ENCODE results near the gene A2M.

The A2M gene

GRCh38 chr12:9071518-9071917, 44.2 kb downstream of the A2M start:
- DNase-seq, result no peak

DNA sequence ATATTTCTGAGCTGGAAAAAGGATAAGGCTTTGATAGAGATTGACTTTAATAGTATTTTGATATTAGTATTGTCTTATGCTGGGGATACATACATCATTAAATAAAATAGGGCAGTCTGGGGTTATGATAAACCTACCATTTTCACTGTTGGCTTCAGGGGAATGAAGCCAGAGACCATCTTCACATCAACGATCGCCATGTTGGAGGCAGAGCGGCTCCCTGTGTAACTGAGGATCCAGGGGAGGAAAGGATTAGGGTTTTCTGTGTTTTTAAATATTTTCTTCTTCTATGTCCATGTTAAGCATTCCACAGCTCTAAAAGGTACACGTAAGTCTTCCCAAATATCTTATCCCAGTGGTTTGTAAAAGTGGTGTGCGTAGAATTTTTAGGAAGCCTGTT, 45.4 kb downstream of the A2M start:
- no peak for DNase-seq

GRCh38 chr12:9068600-9068999, 47.1 kb downstream of the A2M start:
- no peak for DNase-seq

- DNase-seq, result no peak
These were observed 47.6 kb downstream of the A2M start for GRCh38 chr12:9068086-9068485.

DNA sequence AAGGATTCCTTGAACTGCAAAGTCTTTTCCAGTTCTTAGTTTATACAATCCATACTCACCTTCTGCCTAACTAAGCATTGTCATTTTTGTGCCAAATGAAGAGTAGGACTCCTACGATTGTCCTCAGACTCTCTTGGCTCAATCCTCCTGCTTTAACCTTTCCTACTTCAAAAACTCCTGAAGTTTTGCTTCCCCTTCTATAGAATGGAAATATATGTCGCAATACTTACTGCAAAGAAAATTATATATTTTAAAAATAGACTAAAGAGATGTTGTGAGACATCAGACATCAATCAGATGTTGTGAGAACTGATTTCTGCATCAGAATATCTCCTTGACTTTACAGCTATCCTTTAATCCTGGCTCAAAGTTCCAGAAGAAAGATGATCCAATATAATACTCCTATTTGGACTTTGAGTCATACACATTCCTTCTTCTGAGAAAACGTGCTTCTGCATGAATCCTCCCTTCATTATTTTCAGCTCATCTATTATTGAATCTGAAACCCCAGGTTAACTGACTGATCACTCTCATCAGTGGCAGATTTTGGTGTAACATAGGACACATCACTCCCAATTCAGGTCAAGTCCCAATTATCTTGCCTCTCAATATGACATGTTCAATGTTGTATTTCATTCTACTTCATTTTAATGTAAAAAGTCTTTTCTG, 48.8 kb downstream of the A2M start:
- DNase-seq, result no peak

DNA sequence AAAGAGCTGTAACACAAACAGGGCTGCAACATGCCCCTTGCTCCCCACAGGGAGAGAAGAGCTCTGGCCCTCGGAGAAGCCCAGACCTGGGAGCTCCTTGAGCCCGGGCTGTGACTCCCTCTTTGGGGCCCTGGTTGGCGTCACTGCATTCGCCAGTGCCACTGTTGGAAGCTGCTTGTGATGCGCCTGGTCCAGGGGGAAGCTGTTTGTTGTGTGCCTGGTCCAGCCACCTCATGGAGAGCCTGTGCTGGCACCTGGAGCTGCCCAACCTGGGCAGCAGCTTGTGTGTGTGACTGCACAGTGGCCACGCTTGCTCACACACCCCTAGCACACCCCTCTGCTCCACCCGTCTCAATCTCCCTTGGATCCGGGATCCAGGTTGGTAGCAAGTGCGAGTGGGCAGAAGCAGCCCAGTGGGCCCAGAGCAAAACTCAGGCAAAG, 49.5 kb downstream of the A2M start:
- DNase-seq, result no peak

- no peak for DNase-seq
These were observed 50.2 kb downstream of the A2M start for GRCh38 chr12:9065607-9065856.

DNA sequence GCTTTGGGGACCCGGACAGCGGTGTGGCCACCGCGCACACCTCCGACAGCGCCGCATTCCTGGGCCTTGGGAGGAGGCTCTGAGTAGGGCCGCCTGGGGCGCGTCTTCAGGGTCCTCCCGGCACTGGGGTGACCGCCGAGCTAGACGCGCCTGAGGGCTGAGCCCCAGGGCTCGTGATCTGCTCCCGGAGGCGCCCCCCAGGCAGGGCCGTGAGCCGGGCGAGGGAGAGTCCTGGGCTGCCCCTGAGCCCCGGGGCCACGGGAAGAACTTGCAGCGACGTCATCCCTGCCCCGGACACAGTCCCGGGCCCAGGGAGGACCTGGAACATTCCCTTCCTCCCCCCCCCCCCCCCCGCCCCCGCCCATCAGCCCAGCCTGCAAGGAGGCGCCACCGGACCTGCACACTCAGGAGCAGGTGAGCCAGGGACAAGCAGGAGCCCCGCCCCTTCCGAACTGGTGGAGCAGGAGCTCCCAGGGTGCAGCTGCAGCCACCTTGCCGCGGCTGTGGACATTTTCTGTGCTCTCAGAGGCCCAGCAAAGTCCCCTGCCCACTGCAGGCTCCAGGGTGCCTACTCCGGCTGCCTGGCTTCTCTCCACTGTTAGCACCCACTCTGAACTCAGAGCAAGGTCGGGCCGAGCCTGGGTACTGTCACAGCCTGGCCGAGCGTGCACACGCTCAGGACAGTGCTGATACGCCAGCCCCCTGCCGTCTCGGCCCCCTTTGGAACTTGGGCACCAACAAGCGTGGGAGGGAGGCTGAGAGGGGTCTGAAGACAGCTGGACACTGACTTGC, 50.7 kb downstream of the A2M start:
- peak in 1 of 2 donors; percentile 40 for DNase-seq

DNA sequence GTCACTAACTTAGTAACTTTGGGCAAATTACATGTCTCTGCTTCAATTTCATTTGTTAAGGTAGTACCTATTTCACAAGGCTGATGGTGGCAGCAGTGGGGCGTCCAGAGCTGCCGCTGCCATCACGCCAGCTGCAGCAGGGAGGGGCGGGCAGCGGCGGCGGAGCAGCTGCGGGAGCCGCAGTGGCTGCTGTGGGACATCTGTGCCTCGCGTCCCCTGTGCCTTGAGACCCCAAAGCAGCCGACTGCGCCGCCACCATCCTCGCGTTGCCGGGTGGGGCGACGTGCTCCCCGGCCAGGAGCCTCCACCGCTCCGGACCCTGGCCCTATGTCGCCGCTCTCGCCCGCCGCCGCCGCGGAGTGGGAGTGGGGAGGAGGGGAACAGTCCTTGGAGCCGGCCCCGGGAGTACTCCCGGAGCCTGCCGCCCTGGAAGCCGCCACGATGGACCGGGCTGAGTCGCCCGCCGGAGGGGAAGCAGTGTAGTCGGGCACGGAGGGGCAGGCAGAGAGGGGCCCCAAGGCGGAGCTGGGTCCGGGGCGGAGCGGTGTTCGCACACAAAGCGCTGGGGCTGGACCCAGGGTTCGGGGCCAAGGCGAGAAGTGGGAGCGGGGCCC, 51.4 kb downstream of the A2M start:
- peak; percentile 52 to 66 for DNase-seq

DNA sequence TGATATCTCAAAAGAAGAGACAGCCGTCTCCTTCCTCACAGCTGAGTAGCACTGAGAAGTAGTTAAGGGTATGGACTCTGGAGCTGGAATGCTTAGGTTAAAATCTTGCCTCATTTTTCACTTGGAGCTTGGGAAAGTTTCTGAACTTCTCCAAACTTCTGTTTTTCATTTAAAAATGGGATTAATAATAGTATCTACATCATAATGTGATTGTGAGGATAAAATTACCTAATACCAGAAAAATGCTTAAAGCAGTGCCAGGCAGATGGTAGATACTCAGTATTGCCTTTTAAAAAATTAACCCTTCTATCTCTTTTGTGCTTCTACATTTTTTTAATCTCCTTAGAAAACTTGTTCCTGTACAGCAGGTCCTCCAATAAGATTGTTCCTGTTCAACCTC, 63.1 kb downstream of the A2M start:
- DNase-seq, result no peak

- DNase-seq, result no peak
These were observed 64.6 kb downstream of the A2M start for GRCh38 chr12:9051158-9051550.

GRCh38 chr12:9050521-9051157, 65.1 kb downstream of the A2M start:
- DNase-seq, result no peak

DNA sequence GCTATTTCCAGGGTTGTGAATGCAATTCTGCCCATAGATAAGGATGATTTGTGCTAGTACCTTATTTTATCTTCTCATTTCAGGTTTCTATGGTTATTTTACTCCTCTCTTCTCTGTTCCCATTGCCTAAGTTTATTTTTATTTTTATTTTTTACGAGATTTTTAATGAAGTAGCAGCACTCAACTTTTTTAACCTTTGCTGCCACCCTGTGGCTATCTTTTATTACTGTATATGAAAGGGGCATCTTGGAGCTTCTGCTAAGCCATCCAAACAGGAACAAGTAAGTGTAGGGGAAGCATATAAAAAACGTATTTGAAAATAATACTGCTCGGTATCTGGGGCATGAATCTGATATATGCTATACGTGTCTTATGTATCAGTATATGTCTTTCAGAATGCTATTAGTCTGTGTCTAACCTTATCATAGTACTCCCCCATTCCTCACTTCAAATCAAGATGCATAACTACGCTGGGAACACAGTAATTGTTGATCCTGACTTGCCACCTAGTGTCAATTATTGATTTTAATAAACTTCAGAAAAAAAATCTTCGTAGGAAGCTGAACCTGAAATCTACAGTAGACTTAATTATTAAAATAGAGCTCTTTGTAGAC, 66.1 kb downstream of the A2M start:
- DNase-seq, result no peak

DNA sequence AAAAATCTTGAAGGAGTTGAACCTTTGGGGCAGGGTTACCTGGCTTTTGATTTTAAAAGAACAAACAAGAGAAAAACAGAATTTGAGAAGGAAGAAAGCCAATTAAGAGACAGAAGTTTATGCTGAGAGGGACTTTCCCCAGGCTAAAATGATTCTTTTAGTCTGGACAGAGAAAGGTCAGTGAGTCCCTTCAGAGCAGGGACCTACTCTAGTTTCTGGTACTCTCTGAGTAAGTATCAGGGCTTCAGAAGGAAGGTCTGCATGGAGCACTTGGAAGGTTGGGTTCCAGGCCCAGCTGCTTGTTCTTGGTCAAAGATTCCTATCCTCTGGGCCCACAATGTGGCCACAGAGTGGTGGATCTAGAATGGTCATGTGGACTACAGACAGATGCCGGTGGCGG, 66.8 kb downstream of the A2M start:
- DNase-seq, result no peak

DNA sequence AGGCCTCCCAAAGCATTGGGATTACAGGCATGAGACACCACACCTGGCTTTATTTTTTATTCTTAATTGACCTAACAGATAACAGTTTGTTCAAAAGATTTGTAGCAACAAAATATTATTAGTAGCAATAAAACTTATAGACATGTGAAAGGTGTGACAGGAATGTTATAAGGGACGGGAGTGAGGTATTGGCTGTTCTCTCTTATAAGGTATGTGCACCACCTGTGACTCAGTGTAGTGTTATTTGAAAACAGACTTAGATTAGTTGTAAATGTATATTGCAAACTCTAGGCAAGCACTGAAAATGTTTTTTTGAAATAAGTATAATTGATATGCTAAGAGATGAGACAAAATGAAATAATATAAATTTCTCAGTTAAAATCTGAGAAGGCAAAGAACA, 68.6 kb downstream of the A2M start:
- no peak for DNase-seq

GRCh38 chr12:9043766-9044165, 72.0 kb downstream of the A2M start:
- no peak for DNase-seq

- no peak for DNase-seq
These were observed 74.4 kb downstream of the A2M start for GRCh38 chr12:9041321-9041720.

DNA sequence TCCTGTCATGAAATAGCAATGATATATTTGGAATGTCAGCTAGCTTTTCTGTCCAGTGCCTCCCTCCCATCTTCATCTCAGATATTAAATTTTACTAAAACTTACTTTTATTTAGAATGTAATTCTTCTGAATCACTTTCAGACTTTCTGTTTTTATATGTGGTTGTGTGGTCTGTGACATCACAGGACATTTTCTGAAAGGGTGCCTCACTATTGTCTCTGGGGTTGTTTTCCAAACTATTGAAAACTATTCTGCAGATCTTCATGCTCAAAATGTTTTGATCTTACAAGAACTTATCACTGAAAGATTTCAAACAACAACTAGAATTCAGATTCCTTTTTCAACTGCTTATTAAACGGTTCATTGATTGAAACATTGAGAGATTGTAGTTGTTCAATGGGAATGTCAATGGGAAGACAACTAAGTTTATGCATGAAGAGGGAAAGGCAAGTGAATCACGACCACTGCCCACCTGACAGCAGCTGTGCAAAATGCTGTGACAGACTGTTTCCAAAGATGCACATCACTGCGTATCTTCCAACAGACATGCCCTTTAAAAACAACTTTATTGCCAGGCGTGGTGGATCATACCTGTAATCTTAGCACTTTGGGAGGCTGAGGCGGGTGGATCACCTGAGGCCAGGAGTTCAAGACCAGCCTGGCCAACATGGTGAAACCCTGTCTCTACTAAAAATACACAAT, 75.1 kb downstream of the A2M start:
- DNase-seq, result no peak

DNA sequence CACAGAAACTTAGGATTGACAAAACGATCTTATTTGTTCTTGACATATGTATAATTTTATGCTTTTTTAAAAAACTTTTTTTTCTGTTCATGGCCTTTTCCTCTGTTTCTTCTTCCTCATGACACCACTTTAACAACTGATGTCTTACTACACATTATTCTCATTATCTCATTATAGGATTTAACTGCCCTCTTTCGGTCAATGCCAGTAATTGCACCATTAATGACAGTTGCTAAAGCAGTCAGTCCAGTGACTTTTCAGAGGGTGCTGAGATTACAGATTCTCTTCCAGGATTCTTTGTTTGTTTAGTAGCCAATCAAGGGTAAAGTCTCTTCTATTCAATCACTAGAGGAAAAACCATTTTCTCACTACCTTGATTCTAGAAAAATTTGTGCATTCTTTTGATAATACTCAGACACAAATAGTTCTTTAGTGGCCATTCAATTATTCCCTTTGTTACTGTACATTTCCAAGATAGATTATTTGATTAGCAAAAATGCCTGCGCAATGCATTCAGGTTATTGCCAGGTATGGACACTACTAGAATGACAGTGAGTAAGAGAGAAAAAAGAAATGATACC, 76.2 kb downstream of the A2M start:
- no peak for DNase-seq

GRCh38 chr12:9037431-9037830, 78.3 kb downstream of the A2M start:
- DNase-seq, result no peak

DNA sequence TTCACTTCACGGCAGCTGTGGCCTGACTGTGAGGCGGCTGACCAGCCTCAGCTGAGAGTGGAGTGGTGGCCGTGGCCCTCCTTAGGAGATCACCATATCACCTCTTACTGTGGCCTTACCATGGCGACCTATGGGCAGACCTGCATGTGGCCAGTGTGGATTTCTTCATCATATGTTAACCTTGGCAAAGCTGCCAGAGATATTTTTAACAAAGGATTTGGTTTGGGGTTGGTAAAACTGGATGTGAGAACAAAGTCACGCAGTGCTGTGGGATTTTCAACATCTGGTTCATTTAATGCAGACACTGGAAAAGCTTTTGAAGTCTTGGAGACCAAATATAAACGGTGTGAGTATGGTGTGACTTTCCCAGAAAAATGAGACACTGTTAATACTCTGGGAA, 79.5 kb downstream of the A2M start:
- no peak for DNase-seq

- no peak for DNase-seq
These were observed 81.6 kb downstream of the A2M start for GRCh38 chr12:9034095-9034494.
